Panc1 (cell line): ENCODE measurements around the gene JUND.

Source experiments
- CTCF ChIP-seq: fragments of 450-650 bp; IDR thresholded peaks from 2 replicates; pipeline ENCODE4 v1.5.1; 2017; ENCODE audit warnings: mild to moderate bottlenecking
- POLR2AphosphoS5 ChIP-seq: IDR thresholded peaks from 2 replicates; pipeline ENCODE4 v1.6.1; 2012; ENCODE audit warnings: mild to moderate bottlenecking, low read depth, low read length, moderate library complexity
- REST ChIP-seq, 2 experiments: IDR thresholded peaks; 2 replicates each; pipeline ENCODE4 v1.6.1; 2011 to 2012; ENCODE audit warnings: low read depth in 2 of 2, control low read depth in 1 of 2, low read length in 1 of 2, mild to moderate bottlenecking in 1 of 2, moderate library complexity in 1 of 2; ENCODE audit not compliant: insufficient read depth in 1 of 2
- SIN3A ChIP-seq: IDR thresholded peaks from 2 replicates; pipeline ENCODE4 v1.6.1; 2012; ENCODE audit warnings: low read depth, mild to moderate bottlenecking, low read length, moderate library complexity, borderline replicate concordance; ENCODE audit not compliant: insufficient read depth
- TCF7L2 ChIP-seq: IDR thresholded peaks from 2 replicates; pipeline ENCODE4 v1.6.1; 2011; ENCODE audit warnings: mild to moderate bottlenecking, low read depth, low read length, inconsistent platforms

- no peak for TF ChIP-seq CTCF
- TF ChIP-seq REST (IDR thresholded peaks at IDR 0.05; ENCODE audit: insufficient read depth in 1 of 2, low read depth in 2 of 2, low read length in 1 of 2): no peak
- TF ChIP-seq TCF7L2: no peak
- no peak for TF ChIP-seq POLR2AphosphoS5
- no peak for TF ChIP-seq SIN3A
Measured at GRCh38 chr19:18306209-18306887, 24.9 kb upstream of the JUND start.
